Measurements from ENCODE around the gene CNST. TPM values are rescaled to one million over a fixed set of nuclear protein-coding genes. Genes with fewer than 3 reads are reported as not detected.
"Not testable (repeated sequence)": the region's sequence is repeated elsewhere in the genome, so short reads cannot be mapped to it uniquely, and the experiment has no call there.

Gene CNST
- total RNA-seq, 1 experiment from 2014 or later, result 21.0 TPM

DNA sequence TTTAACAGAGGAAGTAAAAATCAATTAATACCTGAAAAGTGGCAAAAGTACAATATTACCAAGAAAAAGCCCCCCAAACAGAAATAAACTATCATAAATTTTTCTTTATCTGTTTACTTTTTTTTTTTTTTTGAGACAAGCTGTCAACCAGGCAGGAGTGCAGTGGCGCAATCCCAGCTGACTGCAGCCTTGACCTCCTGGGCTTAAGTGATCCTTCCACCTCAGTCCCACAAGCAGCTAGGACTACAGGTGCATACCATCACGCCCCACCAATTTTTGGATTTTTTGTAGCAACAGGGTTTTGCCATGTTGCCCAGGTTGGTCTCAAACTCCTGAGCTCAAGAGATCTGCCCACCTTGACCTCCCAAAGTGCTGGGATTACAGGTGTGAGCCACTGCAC, 8.2 kb upstream of the CNST start:
- TF ChIP-seq, protein P1, sequence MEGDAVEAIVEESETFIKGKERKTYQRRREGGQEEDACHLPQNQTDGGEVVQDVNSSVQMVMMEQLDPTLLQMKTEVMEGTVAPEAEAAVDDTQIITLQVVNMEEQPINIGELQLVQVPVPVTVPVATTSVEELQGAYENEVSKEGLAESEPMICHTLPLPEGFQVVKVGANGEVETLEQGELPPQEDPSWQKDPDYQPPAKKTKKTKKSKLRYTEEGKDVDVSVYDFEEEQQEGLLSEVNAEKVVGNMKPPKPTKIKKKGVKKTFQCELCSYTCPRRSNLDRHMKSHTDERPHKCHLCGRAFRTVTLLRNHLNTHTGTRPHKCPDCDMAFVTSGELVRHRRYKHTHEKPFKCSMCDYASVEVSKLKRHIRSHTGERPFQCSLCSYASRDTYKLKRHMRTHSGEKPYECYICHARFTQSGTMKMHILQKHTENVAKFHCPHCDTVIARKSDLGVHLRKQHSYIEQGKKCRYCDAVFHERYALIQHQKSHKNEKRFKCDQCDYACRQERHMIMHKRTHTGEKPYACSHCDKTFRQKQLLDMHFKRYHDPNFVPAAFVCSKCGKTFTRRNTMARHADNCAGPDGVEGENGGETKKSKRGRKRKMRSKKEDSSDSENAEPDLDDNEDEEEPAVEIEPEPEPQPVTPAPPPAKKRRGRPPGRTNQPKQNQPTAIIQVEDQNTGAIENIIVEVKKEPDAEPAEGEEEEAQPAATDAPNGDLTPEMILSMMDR (conservative IDR thresholded peaks at IDR 0.05; ENCODE audit: low read depth, low read length), result no peak
- no peak for TF ChIP-seq EZH2 (IDR thresholded peaks at IDR 0.05; ENCODE audit: borderline replicate concordance, low read depth, low read length, poor library complexity, severe bottlenecking)
- POLR2A ChIA-PET (ENCODE audit: low non-redundant PET), result no interaction called here
- no TSS peak for BruUV-seq (replicated peaks)

DNA sequence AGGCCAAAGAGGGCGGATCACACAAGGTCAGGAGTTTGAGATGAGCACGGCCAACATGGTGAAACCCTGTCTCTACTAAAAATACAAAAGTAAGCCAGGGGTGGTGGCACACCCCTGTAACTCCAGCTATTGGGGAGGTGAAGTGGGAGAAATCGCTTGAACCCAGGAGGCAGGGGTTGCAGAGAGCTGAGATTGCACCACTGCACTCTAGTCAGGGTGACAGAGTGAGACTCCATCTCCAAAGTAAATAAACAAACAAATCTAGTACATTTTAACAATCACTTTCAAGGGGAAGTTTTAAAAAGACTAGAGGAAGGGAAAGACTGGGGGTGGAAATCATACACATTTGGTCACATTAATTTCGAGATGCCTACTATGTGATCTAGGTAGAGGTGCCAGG, 6.9 kb upstream of the CNST start:
- intact Hi-C loops (cut with micrococcal nuclease; ENCODE audit: unreplicated experiment), result no loop called here
- no TSS peak for BruUV-seq (replicated peaks)
- CTCF ChIA-PET, result no interaction called here
- peaks cover 28% of the 10 kb centered on the region for H3K36me3 ChIP-seq (ENCODE audit: insufficient read depth, low read length, poor library complexity, severe bottlenecking)
- H3K27me3 ChIP-seq (replicated peaks; ENCODE audit: insufficient read depth, low read depth, low read length, poor library complexity), result no peaks in the 10 kb centered on the region
- POLR2A ChIA-PET (ENCODE audit: low non-redundant PET), result no interaction called here
- no peak overlapping the region for H3K4me3 ChIP-seq (ENCODE audit: low read depth, low read length, poor library complexity, severe bottlenecking)
- TF ChIP-seq, protein P1 (conservative IDR thresholded peaks at IDR 0.05; ENCODE audit: low read depth, low read length), result no peak
- TF ChIP-seq EZH2 (IDR thresholded peaks at IDR 0.05; ENCODE audit: borderline replicate concordance, low read depth, low read length, poor library complexity, severe bottlenecking), result no peak
- H3K4me1 ChIP-seq (ENCODE audit: insufficient read depth, low read length, poor library complexity, severe bottlenecking), result no peaks in the 10 kb centered on the region
- no peaks in the 10 kb centered on the region for H3K9me3 ChIP-seq (ENCODE audit: low read depth, low read length, poor library complexity, severe bottlenecking)
- no peak for DNase-seq (ENCODE audit: low spot score)
- H3K27ac ChIP-seq (ENCODE audit: low read depth, low read length, poor library complexity, severe bottlenecking), result no peak overlapping the region

More for the DNA sequence above, 8.2 kb upstream of the CNST start:
- H3K27me3 ChIP-seq (replicated peaks; ENCODE audit: insufficient read depth, low read depth, low read length, poor library complexity), result no peaks in the 10 kb centered on the region
- intact Hi-C loops (cut with micrococcal nuclease; ENCODE audit: unreplicated experiment), result no loop called here
- no peak overlapping the region for H3K4me3 ChIP-seq (ENCODE audit: low read depth, low read length, poor library complexity, severe bottlenecking)
- peaks cover 34% of the 10 kb centered on the region for H3K36me3 ChIP-seq (ENCODE audit: insufficient read depth, low read length, poor library complexity, severe bottlenecking)
- no peaks in the 10 kb centered on the region for H3K9me3 ChIP-seq (ENCODE audit: low read depth, low read length, poor library complexity, severe bottlenecking)
- CTCF ChIA-PET, result interaction anchor here (0.6 kb wide), 1 partner anchor 1400 kb away, joined by 3 read pairs; no protein-coding TSS in a partner anchor
- no peak for DNase-seq (ENCODE audit: low spot score)
- H3K27ac ChIP-seq (ENCODE audit: low read depth, low read length, poor library complexity, severe bottlenecking), result no peak overlapping the region
- H3K4me1 ChIP-seq (ENCODE audit: insufficient read depth, low read length, poor library complexity, severe bottlenecking), result no peaks in the 10 kb centered on the region

GRCh38 chr1:246560833-246561232, 5.4 kb upstream of the CNST start:
- BruUV-seq (replicated peaks); DNase-seq (ENCODE audit: low spot score); H3K4me3 ChIP-seq (ENCODE audit: low read depth, low read length, poor library complexity, severe bottlenecking); H3K4me1 ChIP-seq (ENCODE audit: insufficient read depth, low read length, poor library complexity, severe bottlenecking); H3K27me3 ChIP-seq (replicated peaks; ENCODE audit: insufficient read depth, low read depth, low read length, poor library complexity); POLR2A ChIA-PET (ENCODE audit: low non-redundant PET); H3K9me3 ChIP-seq (ENCODE audit: low read depth, low read length, poor library complexity, severe bottlenecking); H3K27ac ChIP-seq (ENCODE audit: low read depth, low read length, poor library complexity, severe bottlenecking); CTCF ChIA-PET; intact Hi-C loops (cut with micrococcal nuclease; ENCODE audit: unreplicated experiment): not testable (repeated sequence)
- peaks cover 22% of the 10 kb centered on the region for H3K36me3 ChIP-seq (ENCODE audit: insufficient read depth, low read length, poor library complexity, severe bottlenecking)

Measured in A673 (cell line).